Measurements from ENCODE around the gene COPE. TPM values are rescaled to one million over a fixed set of nuclear protein-coding genes. Genes with fewer than 3 reads are reported as not detected.
A peak's percentile ranks its signal among the peaks of the same experiment; 100 is the strongest.
"Not testable (repeated sequence)": the region's sequence is repeated elsewhere in the genome, so short reads cannot be mapped to it uniquely, and the experiment has no call there.

Gene COPE
- polyA plus RNA-seq (ENCODE audit: insufficient read length in 3 of 3), result 100 to 1,000 TPM in 2 of 3 donors, 10 to 100 TPM in 1; 91.0 to 108 (median 106) TPM

- DNase-seq (ENCODE audit: low read depth in 3 of 3, low spot score in 2 of 3), result peak; percentile 99
Measured at GRCh38 chr19:18919086-18919899, at the start of gene COPE, which contains the start of gene DDX49. COPE (minus strand) TSS chr19:18919387; CDS start chr19:18919348, 39 bp downstream. DDX49 (plus strand) TSS chr19:18919715; CDS start chr19:18919742, 27 bp downstream.

- DNase-seq (ENCODE audit: low read depth in 3 of 3, low spot score in 2 of 3), result peak in 2 of 3 donors; percentile 41 to 59
Measured at GRCh38 chr19:18967358-18968146, 48.4 kb upstream of the COPE start.

- DNase-seq (ENCODE audit: low read depth in 3 of 3, low spot score in 2 of 3), result no peak
Measured at GRCh38 chr19:18966307-18966706, 47.1 kb upstream of the COPE start.

- no peak for DNase-seq (ENCODE audit: low read depth in 3 of 3, low spot score in 2 of 3)
Measured at GRCh38 chr19:18964121-18964520, 44.9 kb upstream of the COPE start.

DNA sequence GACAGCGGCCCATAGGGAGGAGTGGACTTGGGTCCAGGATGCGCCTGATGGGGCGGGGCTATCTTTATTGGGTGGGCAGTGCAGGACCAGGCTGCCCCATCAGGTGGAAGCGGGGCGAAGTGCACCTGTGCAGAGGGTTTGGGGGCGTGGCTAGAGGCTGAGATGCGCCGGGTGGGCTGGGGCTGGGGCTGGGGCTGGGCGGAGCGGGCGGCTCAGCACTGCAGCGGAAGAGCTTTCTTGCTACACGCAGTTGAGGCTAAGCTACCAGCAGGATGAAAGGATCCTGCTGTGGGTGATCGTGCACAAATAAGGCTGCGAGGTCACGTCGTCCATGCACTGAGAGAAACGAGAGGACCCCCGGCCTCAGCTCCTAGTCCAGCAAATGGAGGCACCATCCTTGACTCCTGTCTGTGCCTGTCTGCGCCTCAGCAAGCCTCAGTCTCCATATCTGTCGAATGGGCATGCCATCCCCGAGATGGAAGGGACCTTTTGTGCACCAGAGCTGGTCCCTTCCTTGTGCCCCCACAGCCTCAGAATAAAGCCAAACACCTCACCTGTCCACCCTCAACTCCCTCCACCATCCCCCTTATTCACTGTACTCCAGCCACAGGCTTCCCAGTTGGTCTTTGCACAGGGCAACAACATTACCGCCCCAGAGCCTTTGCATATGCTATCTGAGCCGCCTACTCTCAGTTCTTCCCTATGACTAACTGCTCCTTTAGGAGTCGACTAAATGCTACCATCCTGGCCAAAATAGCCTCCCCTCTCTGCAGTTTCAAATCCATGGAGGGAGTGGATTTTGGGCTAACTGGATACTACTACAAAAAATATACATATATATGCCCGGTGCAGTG lies 42.8 kb upstream of the COPE start:
- DNase-seq (ENCODE audit: low read depth in 3 of 3, low spot score in 2 of 3), result no peak

DNA sequence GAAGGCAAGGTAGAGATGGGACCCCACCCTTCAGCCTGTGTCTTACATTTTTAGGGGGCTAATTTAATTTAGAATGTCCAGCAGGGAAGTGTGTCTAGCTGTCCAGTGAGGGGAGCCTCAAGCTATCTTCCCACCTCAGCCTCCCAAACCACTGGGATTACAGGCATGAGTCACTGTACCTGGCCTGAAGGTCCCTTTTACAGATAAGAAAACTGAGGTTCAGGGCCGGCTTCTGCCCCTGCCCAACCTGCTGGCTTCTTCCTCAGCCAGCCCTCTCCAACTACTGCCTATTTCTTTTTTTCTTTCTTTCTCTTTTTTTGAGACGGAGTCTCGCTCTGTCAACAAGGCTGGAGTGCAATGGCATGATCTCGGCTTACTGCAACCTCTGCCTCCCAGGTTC lies 41.2 kb upstream of the COPE start:
- DNase-seq (ENCODE audit: low read depth in 3 of 3, low spot score in 2 of 3), result no peak

DNA sequence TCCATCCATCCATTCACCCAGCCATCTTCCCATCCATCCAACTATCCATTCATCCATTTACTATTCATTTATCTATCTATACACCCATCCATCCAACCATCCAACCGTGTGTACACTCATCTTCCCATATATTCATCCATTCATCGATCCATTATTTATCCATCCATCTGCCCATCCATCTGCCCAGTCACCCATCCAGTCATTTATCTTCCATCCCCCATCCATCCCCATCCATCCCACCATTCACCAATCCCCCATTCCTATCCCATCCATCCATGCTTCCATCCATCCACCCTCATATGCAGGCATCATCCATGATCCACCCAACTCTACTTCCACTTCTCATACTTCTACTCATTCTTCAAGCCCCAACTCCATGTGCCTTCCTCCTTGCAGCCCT lies 35.9 kb upstream of the COPE start:
- no peak for DNase-seq (ENCODE audit: low read depth in 3 of 3, low spot score in 2 of 3)

- no peak for DNase-seq (ENCODE audit: low read depth in 3 of 3, low spot score in 2 of 3)
Measured at GRCh38 chr19:18954094-18954493, 34.9 kb upstream of the COPE start.

DNA sequence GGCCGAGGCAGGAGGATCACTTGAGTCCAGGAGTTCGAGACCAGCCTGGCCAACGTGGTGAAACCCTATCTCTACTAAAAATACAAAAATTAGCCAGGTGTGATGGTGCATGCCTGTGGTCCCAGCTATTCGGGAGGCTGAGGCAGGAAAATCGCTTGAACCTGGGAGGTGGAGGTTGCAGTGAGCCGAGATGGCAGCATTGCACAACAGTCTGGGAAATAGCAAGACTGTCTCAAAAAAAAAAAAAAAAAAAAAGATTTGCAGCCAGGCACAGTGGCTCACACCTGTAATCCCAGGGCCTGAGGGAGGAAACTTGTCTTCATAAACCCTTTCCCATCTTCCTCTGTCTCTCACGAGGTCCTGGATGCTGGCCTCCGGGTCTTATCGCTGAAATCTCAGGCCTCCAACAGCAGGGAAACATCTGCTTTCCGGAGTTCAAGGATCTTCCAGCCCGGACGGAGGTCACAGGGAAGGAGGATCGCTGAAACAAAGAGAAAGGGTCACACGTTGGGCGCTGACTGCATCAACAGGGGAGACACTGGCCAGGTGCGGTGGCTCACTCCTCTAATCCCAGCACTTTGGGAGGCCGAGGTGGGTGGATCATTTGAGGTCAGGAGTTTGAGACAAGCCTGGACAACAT lies 33.3 kb upstream of the COPE start:
- not testable (repeated sequence) for DNase-seq (ENCODE audit: low read depth in 3 of 3, low spot score in 2 of 3)

GRCh38 chr19:18951721-18952281 lies 32.6 kb upstream of the COPE start:
- DNase-seq (ENCODE audit: low read depth in 3 of 3, low spot score in 2 of 3), result no peak

GRCh38 chr19:18949858-18950257 lies 30.7 kb upstream of the COPE start:
- DNase-seq (ENCODE audit: low read depth in 3 of 3, low spot score in 2 of 3), result no peak

DNA sequence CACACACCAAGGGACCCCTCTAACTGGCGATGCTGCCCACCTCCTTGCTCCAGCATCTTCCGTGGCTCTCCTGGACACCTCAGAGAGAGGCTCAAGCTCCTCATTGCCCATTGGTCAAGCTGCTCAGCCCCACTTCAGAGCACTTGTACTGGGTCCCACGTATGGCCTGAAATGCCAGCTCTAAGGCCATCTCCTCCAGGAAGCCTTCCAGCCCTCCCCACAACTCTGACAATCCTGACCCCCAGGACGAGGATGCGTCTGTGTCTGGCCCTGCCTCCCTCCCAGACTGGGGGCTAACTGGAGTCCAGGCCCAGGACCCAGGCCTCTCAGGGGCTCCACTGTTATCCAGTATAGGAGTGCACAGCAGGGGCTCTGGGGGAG lies 29.8 kb upstream of the COPE start:
- no peak for DNase-seq (ENCODE audit: low read depth in 3 of 3, low spot score in 2 of 3)

DNA sequence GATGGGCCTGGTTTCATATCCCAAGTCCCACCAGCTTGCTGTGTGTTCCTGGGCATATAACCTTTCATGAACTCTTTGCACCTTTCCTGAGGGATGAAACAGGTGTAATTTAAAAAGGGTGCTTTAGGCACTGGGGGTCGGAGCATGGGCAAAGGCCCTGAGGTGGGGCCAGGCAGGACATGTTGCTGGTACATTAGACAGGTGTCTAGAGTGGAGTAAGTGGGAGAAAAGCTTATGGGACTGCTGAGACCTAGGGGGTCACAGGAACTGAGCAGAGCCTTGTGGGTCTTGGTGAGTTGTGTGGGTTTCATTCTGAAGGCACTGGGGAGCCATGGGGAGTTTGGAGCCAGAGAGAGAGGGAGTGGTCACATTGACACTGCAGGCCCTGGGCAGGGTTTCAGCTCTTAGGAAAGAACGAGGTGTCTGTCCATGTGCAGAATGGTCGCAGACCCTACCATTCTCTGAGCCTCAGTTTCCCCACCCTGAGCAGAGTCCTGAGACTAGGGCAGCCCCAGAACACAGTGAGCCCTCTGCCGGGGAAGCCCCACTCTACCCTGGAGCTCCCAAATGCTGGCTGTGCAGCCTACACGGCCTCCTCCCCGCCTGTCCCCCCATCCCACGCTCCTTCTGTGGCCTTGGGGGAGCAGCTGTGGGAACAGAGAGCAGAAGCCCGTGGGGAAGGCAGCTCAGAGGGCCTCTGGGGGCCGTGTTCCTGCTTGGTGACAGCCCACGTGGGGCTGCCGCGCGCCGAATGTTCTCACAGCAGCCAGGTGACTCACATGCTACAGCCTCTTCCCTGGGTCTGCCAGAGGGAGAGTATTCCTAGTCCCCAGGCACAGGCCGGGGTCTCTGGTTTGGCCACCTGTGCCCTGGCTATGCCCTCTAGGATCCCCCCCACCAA lies 29.1 kb upstream of the COPE start:
- DNase-seq (ENCODE audit: low read depth in 3 of 3, low spot score in 2 of 3), result no peak

DNA sequence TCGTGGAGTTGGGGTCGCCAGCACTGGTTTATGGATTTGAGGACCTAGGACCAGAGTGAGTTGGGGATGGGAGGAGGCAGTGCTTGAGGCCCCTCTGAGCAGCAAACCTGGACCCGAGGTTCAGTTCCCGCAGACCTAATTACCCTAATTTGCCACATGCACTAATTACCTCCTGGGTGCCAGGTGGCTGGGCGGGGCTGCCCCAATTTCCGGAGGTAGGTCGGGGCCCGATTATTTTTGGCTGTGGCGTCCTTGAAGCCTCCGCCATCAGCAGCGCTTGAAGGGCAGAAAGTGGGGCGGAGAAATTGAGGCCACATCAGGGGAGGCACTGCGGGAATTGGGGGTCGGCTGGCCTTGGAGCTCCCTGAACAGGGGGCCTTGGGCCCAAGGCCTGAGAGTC lies 27.7 kb upstream of the COPE start:
- no peak for DNase-seq (ENCODE audit: low read depth in 3 of 3, low spot score in 2 of 3)

- no peak for DNase-seq (ENCODE audit: low read depth in 3 of 3, low spot score in 2 of 3)
Measured at GRCh38 chr19:18946335-18946734, 27.1 kb upstream of the COPE start.

DNA sequence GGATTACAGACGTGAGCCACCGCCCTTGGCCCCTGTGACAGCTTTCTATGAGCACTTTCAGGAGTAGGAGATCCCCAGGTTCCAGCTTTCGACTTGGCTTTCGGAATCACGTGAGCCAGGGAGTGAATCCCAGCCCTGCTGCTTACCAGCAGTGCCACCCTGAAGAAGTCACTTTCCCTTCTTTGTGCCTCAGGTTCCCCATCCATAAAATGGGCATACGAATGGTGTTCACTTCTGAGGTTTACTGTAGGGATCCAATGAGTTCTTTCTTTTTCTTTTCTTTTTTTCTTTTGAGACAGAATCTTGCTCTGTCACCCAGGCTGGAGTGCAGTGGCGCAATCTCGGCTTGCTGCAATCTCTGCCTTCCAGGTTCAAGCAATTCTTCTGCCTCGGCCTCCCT lies 26.1 kb upstream of the COPE start:
- DNase-seq (ENCODE audit: low read depth in 3 of 3, low spot score in 2 of 3), result no peak

DNA sequence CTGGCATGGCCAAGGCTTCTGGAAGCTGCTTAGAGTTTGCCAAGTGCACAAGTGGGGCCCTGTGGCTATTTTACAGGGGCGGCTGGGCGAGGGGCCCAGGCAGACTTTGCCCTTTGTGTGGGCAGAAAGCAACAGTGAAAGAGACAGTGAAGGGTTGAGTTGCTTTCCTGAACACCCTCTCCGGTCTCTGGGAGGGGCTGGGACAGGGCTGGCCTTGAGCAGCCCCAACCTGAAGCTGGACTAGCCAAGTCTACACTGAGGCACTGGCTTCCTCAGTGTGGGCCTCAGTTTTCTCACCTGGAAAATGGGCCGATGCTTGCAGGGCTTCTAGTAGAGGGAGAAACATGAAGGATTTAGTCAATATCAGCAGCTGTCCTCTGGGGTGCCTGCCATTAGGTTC lies 24.3 kb upstream of the COPE start:
- no peak for DNase-seq (ENCODE audit: low read depth in 3 of 3, low spot score in 2 of 3)

- DNase-seq (ENCODE audit: low read depth in 3 of 3, low spot score in 2 of 3), result no peak
Measured at GRCh38 chr19:18942692-18943091, 23.5 kb upstream of the COPE start.

Data from right renal cortex interstitium (tissue), 3 donors.